SU-DHL-6 (cell line): Measurements from ENCODE around the gene PASD1.
"Not testable (repeated sequence)": the region's sequence is repeated elsewhere in the genome, so short reads cannot be mapped to it uniquely, and the experiment has no call there.

Source experiments
- CTCF ChIP-seq: fragments of 200-600 bp; sonication (generic); IDR thresholded peaks from one replicate; pipeline ENCODE4 v1.5.1; 2017; ENCODE audit warnings: antibody characterized with exemption, mild to moderate bottlenecking, low read length, moderate library complexity; ENCODE audit not compliant: insufficient read depth, poor library complexity, severe bottlenecking
- EZH2phosphoT487 ChIP-seq: fragments of 200-600 bp; sonication (generic), shearing (Covaris generic); conservative IDR thresholded peaks from 2 replicates; pipeline ENCODE4 v1.6.1; 2018; ENCODE audit warnings: mild to moderate bottlenecking, antibody characterized with exemption, low read length, moderate library complexity, mixed read lengths

- TF ChIP-seq CTCF, EZH2phosphoT487: not testable (repeated sequence)
Observed at GRCh38 chrX:151566872-151567271, 3.4 kb downstream of the PASD1 start.
